HG02943 (cell line): Measurements from ENCODE around the gene TRMT11.
"Not testable (repeated sequence)": the region's sequence is repeated elsewhere in the genome, so short reads cannot be mapped to it uniquely, and the experiment has no call there.

Experiments
- ATAC-seq: cut with Tn5 transposase; IDR thresholded peaks from one replicate; pipeline ENCODE4 v1.9.1; 2021; ENCODE audit warnings: mild to moderate bottlenecking, low read depth, moderate library complexity; ENCODE audit not compliant: unreplicated experiment

TRMT11 gene

DNA sequence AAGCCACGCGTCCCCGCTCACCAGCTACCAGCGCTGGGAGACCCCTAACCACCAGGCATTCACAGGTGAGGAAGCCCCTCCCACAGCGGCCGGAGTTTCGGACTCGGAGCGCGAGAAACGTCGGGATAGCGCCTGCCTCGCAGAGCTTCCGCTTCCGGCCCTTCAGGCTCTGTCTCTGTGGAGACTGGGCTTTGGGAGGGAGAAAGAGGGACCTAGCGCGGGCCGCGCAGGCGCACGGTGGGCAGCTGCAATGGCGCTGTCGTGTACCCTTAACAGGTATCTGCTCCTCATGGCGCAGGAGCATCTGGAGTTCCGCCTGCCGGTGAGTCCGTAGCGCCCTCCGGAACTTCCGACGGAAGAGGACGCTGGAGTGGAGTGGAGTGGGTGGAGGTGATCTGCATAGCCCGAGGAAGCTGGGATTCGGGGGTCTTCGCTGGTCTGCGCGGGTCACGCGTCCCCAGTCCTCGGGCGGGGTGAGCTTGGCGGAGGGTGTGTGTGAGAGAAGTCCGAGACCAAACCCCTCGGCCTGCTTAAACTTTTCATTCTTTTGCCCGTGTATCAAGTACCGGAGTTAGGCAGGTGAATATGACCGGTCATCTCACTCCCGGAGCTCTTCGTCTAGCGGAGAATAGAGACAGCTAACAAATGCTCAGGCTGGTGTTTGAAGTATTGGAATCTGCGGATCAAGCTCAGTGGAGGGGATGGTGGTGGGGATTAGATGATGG is at the start of gene TRMT11:
TRMT11 (plus strand) TSS at position 240 of the 725 bp plus-strand sequence; CDS start at position 251, 11 bp downstream.
- peak; percentile 98 for ATAC-seq

DNA sequence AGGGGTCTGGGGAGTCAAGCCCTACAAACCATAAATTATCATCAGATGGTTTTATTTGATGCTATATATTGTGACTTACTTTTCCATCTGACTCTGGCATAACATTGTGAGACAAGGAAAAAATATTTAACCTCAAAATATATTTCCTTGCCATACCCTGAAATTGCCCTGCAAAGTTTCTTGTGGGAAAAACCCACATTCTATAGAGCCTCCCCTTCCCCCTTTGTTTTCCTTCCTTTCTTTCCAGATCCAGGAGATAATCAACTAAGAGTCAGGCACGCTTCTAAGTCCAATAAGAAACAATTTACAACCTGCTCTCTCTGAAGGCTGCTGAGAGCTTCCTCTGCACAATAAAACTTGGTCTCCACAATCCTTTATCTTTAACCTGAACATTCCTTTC is 47.3 kb upstream of the TRMT11 start:
- no peak for ATAC-seq

GRCh38 chr6:125939791-125940190 is 46.5 kb upstream of the TRMT11 start:
- ATAC-seq: no peak

DNA sequence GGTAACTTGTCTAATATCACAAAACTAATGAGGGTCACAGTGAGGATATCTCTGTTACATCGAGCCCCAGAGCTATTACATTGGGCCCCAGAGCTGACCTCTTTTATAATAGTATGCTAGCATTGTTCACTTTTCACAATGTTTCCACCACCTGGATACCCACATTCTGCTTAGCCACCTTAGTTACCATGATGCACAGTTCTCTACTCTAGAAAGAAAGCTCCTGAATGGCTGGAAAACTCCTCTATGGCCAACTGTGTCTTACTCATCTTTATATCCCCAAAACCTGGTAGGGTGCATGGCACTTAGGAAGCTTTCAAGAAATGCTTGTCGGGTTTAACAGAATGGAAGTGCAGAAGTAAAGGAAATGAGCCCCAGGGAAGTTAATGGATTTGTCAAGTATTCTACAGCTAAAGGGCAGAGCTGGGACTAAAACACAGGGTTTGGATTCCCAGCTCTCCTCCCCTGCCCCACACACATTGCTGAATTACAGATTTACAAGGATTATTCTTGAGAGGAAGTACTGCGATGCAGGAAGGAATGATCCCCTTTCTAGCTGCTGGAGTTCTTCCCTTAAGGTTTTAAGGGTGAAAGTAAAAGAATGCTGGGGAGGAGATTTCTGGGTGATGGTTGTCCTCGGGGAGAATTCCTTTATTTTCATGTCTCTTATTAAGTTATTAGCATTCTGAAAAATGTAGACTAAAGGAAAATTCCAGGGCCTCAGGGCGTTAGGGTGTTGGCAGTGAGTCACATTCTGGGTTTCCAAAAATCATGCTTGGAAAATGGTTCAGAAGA is 45.9 kb upstream of the TRMT11 start:
- no peak for ATAC-seq

DNA sequence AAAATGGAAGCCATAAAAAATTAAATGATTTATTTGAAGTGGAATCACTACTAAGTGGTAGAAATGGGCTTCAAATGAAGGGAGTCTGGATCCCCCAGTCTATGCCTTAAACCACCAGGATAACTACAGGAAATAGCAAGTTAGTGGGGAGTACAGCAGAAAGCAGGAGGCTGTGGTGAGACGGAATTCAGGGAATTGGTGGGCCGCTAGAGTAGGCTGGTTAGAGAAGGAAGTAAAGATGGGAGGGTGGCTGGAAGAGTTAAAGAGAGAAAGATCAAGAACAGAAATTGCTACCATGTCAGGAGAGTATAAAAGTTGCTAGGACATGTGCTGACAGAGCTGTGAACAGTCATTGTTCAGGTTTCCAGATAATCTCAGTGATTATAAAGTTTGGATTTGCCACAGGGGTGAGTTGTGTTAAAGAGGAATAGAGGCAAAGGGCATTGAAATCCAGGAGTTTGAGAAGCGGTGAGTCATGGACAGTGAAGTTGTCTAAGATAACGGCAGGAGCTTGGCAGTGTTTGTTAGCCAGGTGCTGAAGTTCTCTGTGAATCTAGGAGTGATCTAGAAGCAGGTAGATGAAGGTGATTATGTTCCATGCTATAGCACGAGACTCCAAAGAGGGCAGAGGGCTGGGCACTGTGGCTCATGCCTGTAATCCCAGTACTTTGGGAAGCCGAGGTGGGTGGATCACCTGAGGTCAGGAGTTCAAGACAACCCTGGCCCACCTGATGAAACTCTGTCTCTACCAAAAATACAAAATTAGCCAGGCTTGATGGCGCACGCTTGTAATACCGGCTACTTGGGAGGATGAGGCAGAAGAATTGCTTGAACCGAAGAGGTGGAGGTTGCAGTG is 43.4 kb upstream of the TRMT11 start:
- no peak for ATAC-seq

DNA sequence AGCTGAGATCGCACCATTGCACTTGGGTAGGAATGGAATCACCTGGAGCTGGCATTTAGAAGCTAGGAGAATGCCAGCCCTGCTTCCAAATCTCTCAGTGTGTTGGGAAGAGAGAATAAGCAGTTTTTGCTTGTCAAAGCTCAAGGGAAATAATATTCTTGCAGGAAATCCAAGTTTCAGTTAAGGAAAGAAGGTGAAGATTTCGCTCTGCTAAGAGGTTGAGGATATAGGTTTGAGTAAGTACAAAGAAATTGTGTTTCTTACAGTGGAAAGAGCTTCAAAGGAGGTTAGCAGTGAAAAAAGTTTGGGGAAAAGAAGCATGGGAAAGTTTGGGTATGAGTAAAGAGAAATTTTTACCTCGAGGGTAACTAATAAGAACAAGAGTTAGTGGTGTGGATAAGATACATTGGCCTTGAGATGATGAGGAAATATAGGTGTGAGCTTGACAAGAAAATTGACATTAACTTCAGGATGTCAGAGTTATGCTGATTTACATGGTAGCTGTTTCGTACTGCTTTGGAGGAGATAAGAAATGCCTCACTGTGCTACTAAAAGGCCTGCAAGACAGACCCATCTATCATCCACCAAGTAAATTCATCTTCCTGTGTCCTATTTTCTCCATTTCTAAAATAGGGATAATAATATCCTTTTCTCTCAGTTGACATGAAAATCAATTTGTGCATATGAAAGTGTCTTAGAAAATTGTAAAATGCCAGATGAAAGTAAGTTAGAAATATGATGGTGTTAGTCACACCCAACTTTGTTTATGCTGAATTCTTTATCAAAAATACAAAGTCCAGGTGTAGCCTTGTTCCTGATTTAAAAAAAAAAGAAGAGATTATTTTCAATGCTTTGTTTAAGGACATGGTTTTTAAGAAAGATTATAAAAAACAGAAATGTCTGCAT is 42.6 kb upstream of the TRMT11 start:
- no peak for ATAC-seq

DNA sequence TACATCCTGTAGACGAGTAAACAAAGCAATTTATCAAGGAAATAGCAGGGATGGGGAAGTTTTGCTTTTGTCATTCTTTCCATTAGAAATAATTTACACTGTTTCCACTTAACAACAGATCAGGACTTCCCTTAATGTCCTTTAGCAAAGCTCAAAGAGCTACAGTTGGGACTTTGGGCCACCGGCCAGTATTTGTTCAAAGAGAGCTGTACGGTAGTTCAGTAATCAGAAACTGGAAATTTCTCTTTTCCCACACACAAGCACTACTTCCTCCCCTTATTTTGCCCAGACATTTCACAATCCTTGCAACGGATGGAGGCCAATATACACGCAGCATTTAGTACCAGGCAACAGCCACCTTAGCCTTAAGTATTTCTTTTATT is 41.9 kb upstream of the TRMT11 start:
- ATAC-seq: no peak

- no peak for ATAC-seq
Measured at GRCh38 chr6:125944896-125945295, 41.4 kb upstream of the TRMT11 start.

DNA sequence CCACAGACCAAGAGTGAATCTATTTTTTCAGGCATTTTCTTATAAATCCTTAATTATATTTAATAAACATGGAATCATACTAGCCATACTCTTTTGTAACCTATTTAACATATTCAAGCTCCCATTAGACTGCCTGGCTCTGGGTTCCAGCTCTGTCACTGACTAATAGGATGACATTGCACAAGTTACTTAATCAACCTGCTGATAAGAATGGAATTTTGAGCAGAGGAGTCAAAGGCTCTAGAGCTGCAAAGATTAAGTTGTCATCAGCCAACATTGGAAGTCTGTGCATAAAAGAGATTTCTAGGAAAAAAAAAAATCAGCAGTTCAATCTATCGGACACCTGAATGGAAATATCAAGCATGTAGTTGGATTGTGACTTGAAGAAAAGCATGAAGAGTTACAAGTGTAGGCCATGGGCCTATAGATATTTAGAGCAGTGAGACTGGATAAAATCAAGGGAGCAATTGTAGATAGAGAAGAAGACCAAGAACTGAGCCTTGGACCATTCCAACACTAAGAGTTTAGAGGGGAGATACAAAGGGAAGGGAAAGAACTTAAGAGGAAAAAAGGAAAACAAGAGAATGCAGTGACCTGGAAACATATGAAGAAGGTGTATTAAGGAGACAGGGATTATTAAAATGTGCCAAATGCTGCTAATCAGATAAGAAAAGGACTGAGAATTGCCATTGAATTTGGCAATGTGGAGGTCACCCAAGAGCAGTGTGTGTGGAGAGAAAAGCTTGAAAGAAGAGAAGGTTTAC is 40.8 kb upstream of the TRMT11 start:
- ATAC-seq: no peak

DNA sequence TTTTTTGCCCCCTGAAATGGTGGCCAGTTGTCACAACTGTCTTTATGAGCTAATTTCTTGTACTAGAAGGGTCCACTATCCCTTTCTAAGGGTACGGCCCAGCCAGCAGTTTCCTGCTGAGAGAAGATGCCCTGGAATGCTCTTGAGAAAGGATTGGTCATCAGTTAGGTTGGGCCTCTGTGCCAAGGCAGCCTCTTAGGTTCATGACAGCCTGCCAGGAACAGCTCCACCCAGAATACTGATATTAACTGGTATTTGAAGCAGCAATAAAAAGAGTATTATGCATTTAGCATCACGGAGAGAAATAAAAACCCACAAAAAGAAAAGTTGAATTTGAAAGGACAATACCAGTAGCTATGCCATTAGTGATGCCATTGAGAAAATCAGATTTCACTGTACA is 38.7 kb upstream of the TRMT11 start:
- no peak for ATAC-seq

GRCh38 chr6:125948455-125948854 is 37.9 kb upstream of the TRMT11 start:
- ATAC-seq: no peak

GRCh38 chr6:125949069-125949468 is 37.3 kb upstream of the TRMT11 start:
- no peak for ATAC-seq

DNA sequence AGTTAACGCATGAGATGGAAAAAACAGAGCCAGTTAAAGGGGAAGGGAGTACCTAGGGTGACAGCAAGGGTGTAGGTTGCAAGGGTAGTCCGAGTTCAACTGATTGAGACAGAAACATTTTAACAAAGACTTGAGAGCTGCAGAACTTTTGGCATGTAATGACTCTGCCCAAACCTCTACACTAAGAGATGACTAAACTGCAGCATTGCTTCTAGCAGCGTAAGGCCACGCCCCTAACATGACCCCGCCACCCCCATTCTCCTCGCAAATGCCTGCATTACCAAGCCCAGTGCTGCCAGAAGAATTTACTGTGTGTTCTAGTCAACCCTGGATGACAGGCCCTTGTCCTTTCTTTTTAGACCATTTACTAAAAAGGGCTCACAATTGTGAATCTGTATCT is 36.0 kb upstream of the TRMT11 start:
- ATAC-seq: no peak

DNA sequence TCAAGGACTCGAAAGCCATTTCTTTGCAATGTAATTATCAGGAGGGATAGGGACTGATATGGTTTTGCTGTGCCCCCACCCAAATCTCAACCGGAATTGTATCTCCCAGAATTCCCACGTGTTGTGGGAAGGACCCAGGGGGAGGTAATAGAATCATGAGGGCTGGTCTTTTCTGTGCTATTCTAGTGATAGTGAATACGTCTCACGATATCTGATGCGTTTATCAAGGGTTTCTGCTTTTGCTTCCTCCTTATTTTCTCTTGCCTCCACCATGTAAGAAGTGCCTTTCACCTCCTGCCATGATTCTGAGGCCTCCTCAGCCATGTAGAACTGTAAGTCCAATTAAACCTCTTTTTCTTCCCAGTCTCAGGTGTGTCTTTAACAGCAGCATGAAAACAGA is 35.6 kb upstream of the TRMT11 start:
- not testable (repeated sequence) for ATAC-seq

- ATAC-seq: no peak
Measured at GRCh38 chr6:125951323-125951722, 35.0 kb upstream of the TRMT11 start.

- no peak for ATAC-seq
Measured at GRCh38 chr6:125952764-125953501, 33.4 kb upstream of the TRMT11 start.

DNA sequence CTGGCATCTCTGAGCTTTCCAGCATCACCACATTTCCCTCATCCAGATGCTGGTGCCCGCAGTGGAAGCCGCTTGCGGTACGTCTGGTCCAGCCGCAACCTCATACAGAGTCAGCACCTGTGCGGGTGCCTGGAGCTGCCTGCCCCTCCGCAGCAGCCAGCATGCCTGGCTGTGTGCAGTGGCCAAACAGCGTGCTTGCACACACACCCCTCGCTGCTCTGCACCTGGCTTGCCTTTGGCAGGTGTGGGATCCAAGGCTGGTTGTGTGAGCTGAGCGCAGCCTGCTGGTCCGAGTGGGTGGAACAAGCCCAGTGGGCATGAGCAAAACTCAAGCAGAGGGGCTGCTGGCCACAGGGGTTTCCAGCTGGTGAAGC is 32.9 kb upstream of the TRMT11 start:
- ATAC-seq: no peak

DNA sequence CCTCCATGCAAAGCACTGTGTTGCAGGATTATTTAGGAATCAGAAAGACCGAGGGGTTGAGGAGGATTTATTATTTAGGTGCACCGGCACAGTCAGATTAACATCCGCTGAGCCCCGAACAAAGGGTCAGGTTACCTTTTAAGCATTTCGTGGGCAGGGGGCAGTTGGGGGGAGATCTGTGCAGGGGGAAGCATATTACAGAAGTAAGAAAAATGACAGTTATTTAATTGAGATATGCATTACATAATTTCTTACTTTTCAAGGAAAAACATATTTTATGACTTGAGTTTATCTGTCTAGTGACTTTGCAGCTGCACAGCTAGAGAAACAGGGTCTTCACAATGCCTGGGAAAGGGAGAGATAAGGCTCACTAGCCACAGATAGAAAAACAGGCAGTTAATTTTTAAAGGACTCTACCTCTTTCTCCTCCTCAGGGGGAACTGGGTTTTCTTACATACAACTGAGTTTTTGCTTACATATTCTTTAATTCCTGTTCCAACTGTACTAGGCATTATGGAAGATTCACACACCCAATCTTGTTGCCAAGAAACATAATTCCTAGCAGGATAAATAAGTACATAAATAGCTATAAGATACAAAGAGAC is 31.5 kb upstream of the TRMT11 start:
- ATAC-seq: no peak
